NCI-H2227 (cell line): ENCODE results near the gene DPYD.

Source experiments
- DNase-seq: peaks from one replicate; lab custom pipeline; 2025; ENCODE audit not compliant: unreplicated experiment; lab: John Stamatoyannopoulos, UW

The DPYD gene

GRCh38 chr1:97920832-97921571 lies at the start of gene DPYD:
Gene DPYD (minus strand): TSS chr1:97921034. CDS start chr1:97920922, 112 bp downstream.
- DNase-seq, result peak; percentile 95

DNA sequence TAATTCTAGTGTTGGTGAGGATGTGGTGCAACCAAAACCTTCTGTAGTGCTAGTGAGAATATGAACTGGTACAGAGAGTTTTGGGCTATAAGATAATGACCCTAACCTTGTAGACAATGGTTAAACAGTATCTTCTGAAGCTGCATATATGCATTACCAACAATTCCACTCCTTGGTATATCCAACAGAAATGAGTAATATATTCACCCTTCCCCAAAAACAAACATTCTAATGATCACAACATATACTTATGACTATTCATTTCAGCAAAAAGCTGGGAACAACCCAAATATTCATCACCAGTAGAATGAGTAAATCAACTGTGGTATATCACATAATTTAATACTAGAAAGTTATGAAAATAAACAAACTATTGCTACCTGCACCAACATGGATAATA lies 39.6 kb upstream of the DPYD start:
- DNase-seq, result no peak

DNA sequence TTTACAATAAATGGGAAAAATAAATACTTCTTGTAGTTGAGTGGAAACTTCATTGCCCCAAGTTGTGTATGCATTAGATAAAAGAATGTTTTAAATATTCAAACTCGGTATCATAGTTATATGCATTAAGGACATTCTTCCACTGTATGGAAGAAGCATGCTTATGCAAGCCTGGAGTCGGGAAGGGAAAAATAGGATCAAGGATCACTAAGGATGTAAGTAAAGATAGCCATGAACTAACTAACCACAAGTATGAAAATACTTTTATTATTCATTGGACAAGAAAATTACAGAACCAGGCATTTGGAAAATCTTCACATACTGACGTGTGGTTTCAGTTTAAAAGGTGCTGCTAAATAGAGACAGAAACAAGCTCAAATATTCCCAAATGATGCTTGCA lies 26.9 kb upstream of the DPYD start:
- no peak for DNase-seq

- DNase-seq, result no peak
These were observed 22.5 kb upstream of the DPYD start for GRCh38 chr1:97943354-97943753.

DNA sequence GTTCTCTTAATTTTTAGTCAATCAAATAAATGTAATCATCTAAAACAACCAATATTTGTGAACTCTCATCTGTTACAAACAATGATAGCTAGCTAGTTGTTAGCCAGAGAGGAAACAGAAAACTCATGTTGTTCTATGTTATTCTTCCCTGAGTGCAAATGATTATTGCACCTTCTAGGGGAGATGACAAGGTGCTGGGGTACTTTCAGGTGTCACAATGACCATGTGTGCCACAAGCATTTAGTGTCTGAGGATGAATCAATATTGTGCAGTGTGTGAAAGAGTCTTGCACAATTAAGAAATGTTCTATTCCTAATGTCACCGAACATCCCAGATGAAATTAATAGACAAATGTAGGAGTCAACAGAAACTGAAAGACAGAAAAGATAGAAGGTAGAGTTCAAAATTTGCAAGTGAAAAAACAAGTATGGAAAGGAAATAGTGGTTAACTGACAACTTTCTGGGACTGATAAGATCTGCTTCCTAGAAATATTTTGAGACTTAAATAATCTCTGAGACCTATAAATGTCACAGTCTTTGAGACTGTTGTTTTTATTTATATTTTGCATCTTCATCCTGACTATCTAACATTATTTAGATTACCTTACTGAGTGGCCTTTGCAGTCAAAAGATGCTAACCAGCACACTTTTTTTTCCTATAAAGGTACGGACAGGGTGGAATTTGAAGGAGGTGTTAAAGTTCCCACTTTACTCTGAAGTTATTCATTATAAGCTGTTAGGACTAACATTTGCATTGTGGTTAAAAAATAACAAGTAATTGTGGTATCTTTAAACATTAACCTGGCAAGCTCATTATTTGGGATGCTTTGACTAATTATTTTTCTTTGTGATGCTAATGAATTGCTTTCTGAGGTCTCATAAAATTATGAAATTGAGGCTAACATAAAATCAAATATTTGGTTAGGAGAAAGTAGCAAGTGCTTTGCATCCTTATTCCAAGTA lies 21.6 kb upstream of the DPYD start:
- DNase-seq, result no peak

GRCh38 chr1:97938285-97938642 lies 17.4 kb upstream of the DPYD start:
- DNase-seq, result no peak

DNA sequence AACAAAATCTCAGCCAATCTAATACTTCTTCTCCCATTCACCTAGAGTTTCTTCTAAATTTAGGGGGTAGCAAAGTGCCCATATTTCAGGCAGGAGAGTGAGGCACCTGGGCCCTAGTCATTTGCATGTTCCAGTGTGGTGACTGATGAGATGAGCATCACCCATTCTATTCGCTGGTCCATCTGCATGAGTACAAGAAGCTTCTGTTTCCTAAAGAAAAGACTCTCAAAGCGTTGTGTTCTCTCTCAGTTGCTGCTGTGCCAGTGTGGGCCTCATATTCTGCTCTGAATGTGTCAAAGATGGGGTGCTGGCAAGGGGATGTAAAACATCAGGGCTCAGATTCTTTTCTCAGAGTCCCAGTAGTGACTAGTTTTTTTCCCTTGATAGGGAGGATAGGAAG lies 16.1 kb upstream of the DPYD start:
- no peak for DNase-seq

- DNase-seq, result no peak
These were observed 13.7 kb upstream of the DPYD start for GRCh38 chr1:97934491-97934890.

- no peak for DNase-seq
These were observed 9.3 kb upstream of the DPYD start for GRCh38 chr1:97929874-97930851.

GRCh38 chr1:97926017-97926708 lies 5.3 kb upstream of the DPYD start:
- DNase-seq, result no peak

DNA sequence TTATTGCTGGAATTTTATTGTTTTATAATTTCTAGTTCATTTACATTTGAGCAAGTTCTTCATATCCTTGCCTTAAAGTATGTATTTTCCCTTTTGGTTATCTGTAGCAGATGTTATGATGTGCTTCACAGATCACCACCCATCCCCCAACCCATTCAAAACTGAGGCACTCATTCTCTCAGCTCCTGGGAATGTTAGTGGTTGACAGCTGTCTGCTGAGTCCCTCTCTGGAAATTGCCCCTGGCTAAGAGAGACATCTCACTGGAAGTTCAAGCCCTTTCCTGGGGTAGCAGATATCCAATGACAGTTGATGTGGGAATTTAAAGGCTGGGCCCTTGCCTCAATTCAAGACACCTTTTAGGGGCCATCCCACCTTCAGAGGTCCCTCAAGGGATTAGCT lies 4.3 kb upstream of the DPYD start:
- no peak for DNase-seq

DNA sequence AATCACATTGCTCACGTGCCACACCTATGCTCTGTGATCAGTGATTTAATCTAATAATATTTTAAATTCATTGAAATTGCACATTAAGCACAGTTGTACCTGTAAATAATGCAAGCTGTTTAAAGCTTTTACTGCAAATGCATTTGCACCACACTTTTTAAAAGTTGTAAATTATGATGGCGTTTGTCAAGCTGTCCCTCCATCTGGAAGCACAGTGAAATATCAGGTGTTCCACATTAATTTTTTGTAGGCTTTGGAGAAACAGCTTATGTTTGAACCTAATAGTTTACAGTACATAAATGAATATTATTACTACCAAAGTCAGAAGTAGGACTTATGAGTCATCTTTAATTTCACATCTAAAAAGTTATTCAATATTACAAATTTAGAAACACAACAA lies 3.0 kb upstream of the DPYD start:
- no peak for DNase-seq

GRCh38 chr1:97920276-97920831 lies 480 bp downstream of the DPYD start:
- DNase-seq, result peak; percentile 70

GRCh38 chr1:97919585-97920261 lies 1.1 kb downstream of the DPYD start:
- no peak for DNase-seq

DNA sequence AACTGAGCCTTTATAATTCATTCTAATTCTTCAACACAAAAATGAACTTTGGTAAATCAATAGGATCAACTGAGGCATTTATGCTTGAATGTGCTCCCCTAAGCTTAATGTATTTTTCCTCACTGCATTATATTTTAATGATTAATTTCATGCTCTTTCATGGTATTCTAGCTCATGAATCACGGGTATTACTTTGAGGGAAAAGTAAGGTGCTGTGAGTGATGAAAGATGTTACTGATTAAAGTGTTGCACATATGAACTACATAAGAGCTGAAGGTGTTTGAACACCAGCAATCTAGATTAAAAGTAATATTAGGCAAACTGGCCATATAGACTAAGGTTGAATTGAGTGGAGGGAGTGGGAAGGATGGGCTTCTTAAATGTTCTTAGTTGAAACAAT lies 1.9 kb downstream of the DPYD start:
- no peak for DNase-seq

GRCh38 chr1:97913506-97914139 lies 7.2 kb downstream of the DPYD start:
- no peak for DNase-seq

- no peak for DNase-seq
These were observed 9.3 kb downstream of the DPYD start for GRCh38 chr1:97911266-97912215.

DNA sequence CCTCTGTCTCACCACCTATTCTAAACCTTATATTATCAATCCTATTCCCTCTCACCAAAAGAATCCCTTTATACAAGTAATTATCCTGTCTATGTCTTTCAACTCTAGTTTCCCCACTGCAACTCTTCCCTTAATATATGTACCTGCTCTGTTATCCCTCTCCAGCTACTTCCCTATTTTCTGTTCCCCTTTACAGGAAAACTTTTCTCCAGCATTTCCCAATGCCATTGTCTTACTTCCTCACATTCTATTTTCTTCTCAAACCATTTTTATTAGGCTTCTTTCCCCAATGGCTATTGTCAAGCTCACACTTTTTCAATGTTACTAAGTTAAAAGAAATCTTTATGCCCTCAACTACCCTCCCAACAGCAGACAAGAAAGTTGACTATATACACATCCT lies 11.6 kb downstream of the DPYD start:
- no peak for DNase-seq
